PC-9 (cell line): ENCODE measurements around the gene H3-3A. TPM values are rescaled to one million over a fixed set of nuclear protein-coding genes. Genes with fewer than 3 reads are reported as not detected.

Experiments used
- BruUV-seq: library from RNA; stranded (reverse); fragments of 400-500 nt; replicated peaks from 2 replicates; lab custom pipeline; 2021; lab: Mats Ljungman, UMichigan
- CTCF ChIA-PET: fragments of 300-600 bp; sonication (Branson Sonifier 250); formaldehyde crosslinking; loops from one replicate; lab custom pipeline; 2022; ENCODE audit warnings: antibody characterized with exemption; lab: Charles Lee
- POLR2A ChIA-PET: fragments of 300-600 bp; sonication (Branson Sonifier 250); formaldehyde crosslinking; loops from one replicate; lab custom pipeline; 2022; ENCODE audit warnings: antibody characterized with exemption; ENCODE audit not compliant: unreplicated experiment; lab: Charles Lee
- DNase-seq, 2 experiments: peaks; one replicate each; pipeline versions ENCODE4 v3.0.0 to v3.0.0-alpha.2; 2015 to 2022; ENCODE audit warnings: mixed read lengths in 1 of 2
- H2AFZ ChIP-seq: fragments of 200-600 bp; sonication (generic); 2 replicates; pipeline ENCODE4 v1.8.1; 2017; ENCODE audit warnings: antibody characterized with exemption
- H3F3A ChIP-seq: fragments of 200-600 bp; sonication (generic); 2 replicates; pipeline ENCODE4 v1.8.1; 2017; ENCODE audit warnings: antibody characterized with exemption, mild to moderate bottlenecking, low read depth; ENCODE audit not compliant: insufficient read depth
- H3K27ac ChIP-seq: fragments of 200-600 bp; sonication (generic); 2 replicates; pipeline ENCODE4 v1.6.1; 2016; ENCODE audit warnings: mixed run types
- H3K27me3 ChIP-seq: fragments of 200-600 bp; sonication (generic); 2 replicates; pipeline ENCODE4 v1.6.1; 2016; ENCODE audit warnings: low read depth, mixed run types; ENCODE audit not compliant: insufficient read depth
- H3K36me3 ChIP-seq: fragments of 200-600 bp; sonication (generic); 2 replicates; pipeline ENCODE4 v1.6.1; 2016; ENCODE audit warnings: low read depth, mixed run types
- H3K4me1 ChIP-seq: fragments of 200-600 bp; sonication (generic); replicated peaks from 2 replicates; pipeline ENCODE4 v1.6.1; 2016; ENCODE audit warnings: mixed run types; ENCODE audit not compliant: insufficient read depth
- H3K4me2 ChIP-seq: fragments of 200-600 bp; sonication (generic); 2 replicates; pipeline ENCODE4 v1.6.1; 2017; ENCODE audit warnings: mixed run types
- H3K4me3 ChIP-seq: fragments of 200-600 bp; sonication (generic); 2 replicates; pipeline ENCODE4 v1.6.1; 2016; ENCODE audit warnings: mixed run types
- H3K79me2 ChIP-seq: fragments of 200-600 bp; sonication (generic); 2 replicates; pipeline ENCODE4 v1.6.1; 2017; ENCODE audit warnings: low read depth, mixed run types
- H3K9me2 ChIP-seq: fragments of 200-600 bp; sonication (generic); 2 replicates; pipeline ENCODE4 v1.8.1; 2017; ENCODE audit warnings: mild to moderate bottlenecking; ENCODE audit not compliant: insufficient read depth
- H3K9me3 ChIP-seq: fragments of 200-600 bp; sonication (generic); 2 replicates; pipeline ENCODE4 v1.8.1; 2016; ENCODE audit warnings: low read depth; ENCODE audit not compliant: insufficient read depth
- H4K20me1 ChIP-seq: fragments of 200-600 bp; sonication (generic); 2 replicates; pipeline ENCODE4 v1.8.1; 2017; ENCODE audit not compliant: insufficient read depth
- CTCF ChIP-seq: fragments of 200-600 bp; sonication (generic); conservative IDR thresholded peaks from 2 replicates; pipeline ENCODE4 v1.6.1; 2017; ENCODE audit warnings: mixed run types, antibody characterized with exemption, mild to moderate bottlenecking, moderate library complexity
- EZH2 ChIP-seq: fragments of 200-600 bp; sonication (generic); IDR thresholded peaks from 2 replicates; pipeline ENCODE4 v1.8.0; 2017; ENCODE audit warnings: antibody characterized with exemption, low read depth
- intact Hi-C: fragments of 100-400 bp; cut with micrococcal nuclease; formaldehyde crosslinking; loops from one replicate; pipeline ENCODE4 v1.10.0; 2022; ENCODE audit not compliant: unreplicated experiment
- total RNA-seq: library from RNA; stranded (reverse); gene quantifications from 2 replicates; pipeline ENCODE4 v1.2.3, GENCODE V29; 2021

H3-3A gene
- total RNA-seq, 1 experiment from 2014 or later: 584 TPM

- DNase-seq: no peak
- H4K20me1 ChIP-seq: no peaks in the 10 kb centered on the region
- ChIA-PET POLR2A (interaction anchor here (0.6 kb wide), 1 partner anchor 1342 kb away, joined by 6 read pairs; no protein-coding TSS in a partner anchor), CTCF (no interaction called here)
- TF ChIP-seq EZH2 (no peak), CTCF (no peak)
- H3K4me2 ChIP-seq: no peak overlapping the region
- H3K27me3 ChIP-seq: no peaks in the 10 kb centered on the region
- BruUV-seq: no TSS peak
- peaks cover 16% of the 10 kb centered on the region; the same call in 1 of the 2 replicates for H3F3A ChIP-seq
- no peak overlapping the region for H2AFZ ChIP-seq
- H3K4me1 ChIP-seq: peaks cover 17% of the 10 kb centered on the region
- H3K36me3 ChIP-seq: no peaks in the 10 kb centered on the region
- no peaks in the 10 kb centered on the region for H3K9me2 ChIP-seq
- H3K27ac ChIP-seq: no peak overlapping the region
- no peaks in the 10 kb centered on the region for H3K79me2 ChIP-seq
- no peaks in the 10 kb centered on the region for H3K9me3 ChIP-seq
- no peak overlapping the region for H3K4me3 ChIP-seq
- intact Hi-C loops: no loop called here
Measured at GRCh38 chr1:226119169-226119568, 56.7 kb downstream of the H3-3A start.

GRCh38 chr1:226120398-226120797 lies 57.9 kb downstream of the H3-3A start:
- ChIA-PET CTCF (interaction anchor here (0.5 to 1.6 kb wide), 3 partner anchors 10 to 55 kb away, joined by 3 to 16 read pairs (median 3); no protein-coding TSS in a partner anchor), POLR2A (interaction anchor here (0.8 kb wide), 1 partner anchor 55 kb away, joined by 5 read pairs; no protein-coding TSS in a partner anchor)
- H3K36me3 ChIP-seq: no peaks in the 10 kb centered on the region
- no peak for DNase-seq
- H3K9me2 ChIP-seq: no peaks in the 10 kb centered on the region
- H3K27me3 ChIP-seq: no peaks in the 10 kb centered on the region
- H3K4me2 ChIP-seq: no peak overlapping the region
- H4K20me1 ChIP-seq: no peaks in the 10 kb centered on the region
- no TSS peak for BruUV-seq
- peaks cover 26% of the 10 kb centered on the region for H3K4me1 ChIP-seq
- intact Hi-C loops: loop anchor here (5.0 kb wide), 1 partner anchor 643 kb away; no protein-coding TSS in a partner anchor
- no peak overlapping the region for H3K27ac ChIP-seq
- TF ChIP-seq CTCF (no peak), EZH2 (no peak)
- no peaks in the 10 kb centered on the region for H3K79me2 ChIP-seq
- H3K9me3 ChIP-seq: no peaks in the 10 kb centered on the region
- H3F3A ChIP-seq: peaks cover 22% of the 10 kb centered on the region; the same call in 1 of the 2 replicates
- no peak overlapping the region for H2AFZ ChIP-seq
- no peak overlapping the region for H3K4me3 ChIP-seq

GRCh38 chr1:226121049-226121586 lies 58.6 kb downstream of the H3-3A start:
- H3K9me3 ChIP-seq: no peaks in the 10 kb centered on the region
- H2AFZ ChIP-seq: no peak overlapping the region
- H4K20me1 ChIP-seq: no peaks in the 10 kb centered on the region
- POLR2A ChIA-PET: no interaction called here
- TSS peak; percentile 9 for BruUV-seq
- DNase-seq: no peak
- no peaks in the 10 kb centered on the region for H3K36me3 ChIP-seq
- H3K27me3 ChIP-seq: no peaks in the 10 kb centered on the region
- no peaks in the 10 kb centered on the region for H3K79me2 ChIP-seq
- H3F3A ChIP-seq: peaks cover 22% of the 10 kb centered on the region; the same call in 1 of the 2 replicates
- peak overlapping the region; percentile 79; the same call in 1 of the 2 replicates for H3K4me3 ChIP-seq
- no peak for TF ChIP-seq EZH2
- no peak for TF ChIP-seq CTCF
- CTCF ChIA-PET: interaction anchor here (1.1 to 1.6 kb wide), 2 partner anchors 10 to 56 kb away, joined by 3 to 16 read pairs; no protein-coding TSS in a partner anchor
- peaks cover 26% of the 10 kb centered on the region for H3K4me1 ChIP-seq
- peak overlapping the region; percentile 96; the same call in 1 of the 2 replicates for H3K4me2 ChIP-seq
- H3K27ac ChIP-seq: no peak overlapping the region
- no peaks in the 10 kb centered on the region for H3K9me2 ChIP-seq
- intact Hi-C loops: loop anchor here (5.0 kb wide), 1 partner anchor 644 kb away; no protein-coding TSS in a partner anchor

Other genes starting within 250 kb of the H3-3A start
- 115 and 126 TPM in 2 replicates for gene TMEM63A, start 180.3 kb upstream of the H3-3A start, total RNA-seq
- gene LEFTY1, start 173.6 kb upstream of the H3-3A start, total RNA-seq: not detected in 2 replicates
- gene PYCR2, start 138.5 kb upstream of the H3-3A start, total RNA-seq: 100 and 112 TPM in 2 replicates
- gene LEFTY2, start 121.5 kb upstream of the H3-3A start, total RNA-seq: not detected in 2 replicates
- 16.0 and 17.3 TPM in 2 replicates for gene SDE2, start 63.4 kb upstream of the H3-3A start, total RNA-seq
- 39.3 and 46.4 TPM in 2 replicates for gene ACBD3, start 124.0 kb downstream of the H3-3A start, total RNA-seq
- gene MIXL1, start 160.9 kb downstream of the H3-3A start, total RNA-seq: not detected in 2 replicates
- gene LIN9, start 246.4 kb downstream of the H3-3A start, total RNA-seq: 10.0 and 12.1 TPM in 2 replicates